Kasumi-1 (cell line): ENCODE measurements around the gene YPEL1.
A peak's percentile ranks its signal among the peaks of the same experiment; 100 is the strongest.

ENCODE experiments used
- DNase-seq, 2 experiments: peaks; one replicate each; lab custom pipeline; 2025; lab: John Stamatoyannopoulos, UW

Gene YPEL1

GRCh38 chr22:21735200-21736083, at the start of gene YPEL1:
TSS of gene YPEL1 (minus strand) at chr22:21735794. CDS start at chr22:21710744, 25,050 bp downstream.
- DNase-seq: peak; percentile 79 to 88

- DNase-seq: no peak
Measured at GRCh38 chr22:21780259-21780658, 44.7 kb upstream of the YPEL1 start.

GRCh38 chr22:21779444-21779843, 43.9 kb upstream of the YPEL1 start:
- no peak for DNase-seq

GRCh38 chr22:21778705-21779363, 43.2 kb upstream of the YPEL1 start:
- no peak for DNase-seq

- DNase-seq: no peak
Measured at GRCh38 chr22:21771631-21771976, 36.0 kb upstream of the YPEL1 start.

GRCh38 chr22:21768435-21768834, 32.8 kb upstream of the YPEL1 start:
- no peak for DNase-seq

GRCh38 chr22:21766691-21767462, 31.3 kb upstream of the YPEL1 start:
- DNase-seq: no peak

- DNase-seq: no peak
Measured at GRCh38 chr22:21765909-21766529, 30.4 kb upstream of the YPEL1 start.

- no peak for DNase-seq
Measured at GRCh38 chr22:21764038-21764804, 28.6 kb upstream of the YPEL1 start.

GRCh38 chr22:21762712-21763581, 27.4 kb upstream of the YPEL1 start:
- no peak for DNase-seq

GRCh38 chr22:21761994-21762680, 26.5 kb upstream of the YPEL1 start:
- no peak for DNase-seq

- no peak for DNase-seq
Measured at GRCh38 chr22:21761086-21761485, 25.5 kb upstream of the YPEL1 start.

GRCh38 chr22:21760640-21761039, 25.0 kb upstream of the YPEL1 start:
- peak; percentile 13 to 16 for DNase-seq

- no peak for DNase-seq
Measured at GRCh38 chr22:21759646-21760376, 24.2 kb upstream of the YPEL1 start.

- no peak for DNase-seq
Measured at GRCh38 chr22:21759093-21759492, 23.5 kb upstream of the YPEL1 start.

GRCh38 chr22:21758091-21758864, 22.7 kb upstream of the YPEL1 start:
- no peak for DNase-seq

- DNase-seq: no peak
Measured at GRCh38 chr22:21755851-21756284, 20.3 kb upstream of the YPEL1 start.

- peak; percentile 54 to 59 for DNase-seq
Measured at GRCh38 chr22:21754523-21754922, 18.9 kb upstream of the YPEL1 start.
